ENCODE data around the gene IFNL3.

IFNL3 gene

DNA sequence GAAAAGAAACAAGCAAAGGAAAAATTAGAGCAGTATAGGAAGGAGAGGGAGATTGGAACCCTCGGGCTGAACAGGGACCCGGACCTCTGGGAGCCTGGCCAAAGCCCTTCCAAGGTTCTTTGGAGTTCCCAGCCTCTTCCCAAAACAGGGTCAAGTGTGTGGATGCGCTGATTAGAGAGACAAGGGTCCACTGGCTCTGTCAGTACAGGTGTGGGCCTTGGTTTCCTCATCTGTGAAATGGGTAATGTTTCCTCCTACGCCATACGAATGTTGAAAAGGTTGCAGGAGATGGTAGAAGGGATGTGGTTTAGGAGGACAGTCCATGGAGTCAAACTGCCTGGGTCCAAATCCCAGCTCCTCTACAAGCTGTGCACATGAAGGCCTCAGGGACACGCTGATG, 38.7 kb downstream of the IFNL3 start:
- Histone ChIP-seq H3K27me3 (ENCODE audit: low read depth, low read length) (peaks cover 4% of the 10 kb centered on the region; the same call in 1 of the 2 replicates), H4K20me1 (ENCODE audit: insufficient read depth, low read length) (no peaks in the 10 kb centered on the region), H3K4me1 (ENCODE audit: low read length) (no peaks in the 10 kb centered on the region), H3K9ac (ENCODE audit: low read length) (no peak overlapping the region), H3K27ac (ENCODE audit: low read length) (no peak overlapping the region), H3K4me2 (ENCODE audit: low read length) (no peak overlapping the region), H3K4me3 (ENCODE audit: low read length) (no peak overlapping the region), H3K9me3 (ENCODE audit: insufficient read depth, low read length) (no peaks in the 10 kb centered on the region), H3K36me3 (replicated peaks; ENCODE audit: low read depth, low read length) (no peaks in the 10 kb centered on the region), H3K79me2 (ENCODE audit: low read length) (no peaks in the 10 kb centered on the region), H2AFZ (ENCODE audit: low read depth, low read length) (no peak overlapping the region)
- TF ChIP-seq, protein P1, sequence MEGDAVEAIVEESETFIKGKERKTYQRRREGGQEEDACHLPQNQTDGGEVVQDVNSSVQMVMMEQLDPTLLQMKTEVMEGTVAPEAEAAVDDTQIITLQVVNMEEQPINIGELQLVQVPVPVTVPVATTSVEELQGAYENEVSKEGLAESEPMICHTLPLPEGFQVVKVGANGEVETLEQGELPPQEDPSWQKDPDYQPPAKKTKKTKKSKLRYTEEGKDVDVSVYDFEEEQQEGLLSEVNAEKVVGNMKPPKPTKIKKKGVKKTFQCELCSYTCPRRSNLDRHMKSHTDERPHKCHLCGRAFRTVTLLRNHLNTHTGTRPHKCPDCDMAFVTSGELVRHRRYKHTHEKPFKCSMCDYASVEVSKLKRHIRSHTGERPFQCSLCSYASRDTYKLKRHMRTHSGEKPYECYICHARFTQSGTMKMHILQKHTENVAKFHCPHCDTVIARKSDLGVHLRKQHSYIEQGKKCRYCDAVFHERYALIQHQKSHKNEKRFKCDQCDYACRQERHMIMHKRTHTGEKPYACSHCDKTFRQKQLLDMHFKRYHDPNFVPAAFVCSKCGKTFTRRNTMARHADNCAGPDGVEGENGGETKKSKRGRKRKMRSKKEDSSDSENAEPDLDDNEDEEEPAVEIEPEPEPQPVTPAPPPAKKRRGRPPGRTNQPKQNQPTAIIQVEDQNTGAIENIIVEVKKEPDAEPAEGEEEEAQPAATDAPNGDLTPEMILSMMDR (IDR thresholded peaks at IDR 0.05; ENCODE audit: low read depth, low read length), result no peak
- TF ChIP-seq EZH2phosphoT487 (IDR thresholded peaks at IDR 0.05; ENCODE audit: low read depth), result no peak

DNA sequence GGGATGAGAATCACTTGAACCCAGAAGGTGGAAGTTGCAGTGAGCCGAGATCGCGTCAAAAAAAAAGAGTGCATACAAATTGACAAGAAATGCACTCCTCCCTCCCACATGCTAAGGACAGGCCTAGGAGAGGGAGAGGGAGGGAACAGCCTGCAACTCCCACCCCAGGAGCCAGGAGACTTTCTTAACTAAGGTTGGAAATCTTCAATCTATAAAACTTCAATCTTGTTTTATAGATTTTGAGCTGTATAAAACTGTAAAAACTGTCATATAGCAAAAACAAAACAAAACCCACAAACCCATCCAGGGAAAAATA, 39.4 kb downstream of the IFNL3 start:
- H3K27ac ChIP-seq (ENCODE audit: low read length), result no peak overlapping the region
- no peak overlapping the region for H2AFZ ChIP-seq (ENCODE audit: low read depth, low read length)
- no peaks in the 10 kb centered on the region for H3K36me3 ChIP-seq (replicated peaks; ENCODE audit: low read depth, low read length)
- no peaks in the 10 kb centered on the region for H3K79me2 ChIP-seq (ENCODE audit: low read length)
- no peaks in the 10 kb centered on the region for H3K9me3 ChIP-seq (ENCODE audit: insufficient read depth, low read length)
- H3K4me1 ChIP-seq (ENCODE audit: low read length), result no peaks in the 10 kb centered on the region
- H3K4me3 ChIP-seq (ENCODE audit: low read length), result no peak overlapping the region
- TF ChIP-seq, protein P1 (IDR thresholded peaks at IDR 0.05; ENCODE audit: low read depth, low read length), result no peak
- TF ChIP-seq EZH2phosphoT487 (IDR thresholded peaks at IDR 0.05; ENCODE audit: low read depth), result no peak
- no peaks in the 10 kb centered on the region for H4K20me1 ChIP-seq (ENCODE audit: insufficient read depth, low read length)
- no peak overlapping the region for H3K4me2 ChIP-seq (ENCODE audit: low read length)
- H3K9ac ChIP-seq (ENCODE audit: low read length), result no peak overlapping the region
- peaks cover 4% of the 10 kb centered on the region; the same call in 1 of the 2 replicates for H3K27me3 ChIP-seq (ENCODE audit: low read depth, low read length)

DNA sequence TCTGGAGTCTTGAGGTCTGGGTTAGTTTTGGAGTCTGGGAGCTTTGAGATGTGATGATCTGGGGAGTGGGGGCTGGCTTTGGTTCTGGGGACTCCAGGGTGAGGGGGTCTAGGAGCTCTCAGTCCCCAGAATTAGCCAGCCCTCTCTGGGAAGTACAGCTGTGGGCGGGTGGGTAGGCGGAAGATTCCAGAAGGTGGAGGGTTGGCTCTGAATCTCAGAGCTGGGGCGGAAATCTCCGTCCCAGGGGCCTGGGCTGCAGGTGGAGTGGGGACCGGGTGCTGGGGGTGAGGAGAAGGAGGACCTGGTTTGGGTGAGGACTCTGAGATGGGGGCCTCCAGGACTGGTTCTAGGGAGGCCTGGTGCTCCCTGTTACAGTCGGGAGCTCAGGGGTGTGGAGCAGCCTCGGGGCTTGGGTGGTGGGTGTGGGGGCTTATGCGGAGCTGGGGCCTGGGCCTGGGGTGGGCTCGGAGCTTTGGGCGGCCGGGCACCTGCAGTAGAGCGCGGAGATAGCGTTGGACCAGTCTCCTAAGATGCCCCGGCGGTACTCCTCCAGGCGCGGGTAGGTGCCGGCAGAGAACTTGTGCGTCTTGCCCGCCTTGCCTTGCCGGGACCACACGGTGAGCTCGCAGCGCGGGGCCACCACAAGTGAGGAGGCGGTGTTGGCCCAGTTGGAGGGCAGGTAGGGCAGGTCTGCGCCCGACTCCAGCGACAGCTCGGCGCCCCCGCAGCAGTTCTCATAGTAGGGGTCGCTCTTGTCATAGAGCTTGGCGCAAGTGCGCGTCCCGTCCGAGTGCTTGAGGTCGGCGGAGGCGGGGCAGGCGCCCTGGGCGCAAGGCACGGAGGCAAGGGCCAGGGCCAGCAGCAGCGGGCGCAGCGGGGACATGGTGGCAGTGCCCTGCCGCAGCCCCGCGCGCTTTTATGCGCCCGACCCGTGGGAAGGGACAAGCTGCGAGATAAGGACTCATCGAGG, 41.1 kb downstream of the IFNL3 start, which contains the start of gene SYCN:
TSS of gene SYCN (minus strand) at position 892 of the 970 bp plus-strand sequence. CDS start at position 883, 9 bp downstream.
- Histone ChIP-seq H4K20me1 (ENCODE audit: insufficient read depth, low read length) (no peaks in the 10 kb centered on the region), H3K4me3 (ENCODE audit: low read length) (no peak within 1 kb of the TSS), H3K79me2 (ENCODE audit: low read length) (no peaks in the 10 kb centered on the region), H3K27ac (ENCODE audit: low read length) (no peak within 1 kb of the TSS), H2AFZ (ENCODE audit: low read depth, low read length) (no peak within 1 kb of the TSS), H3K4me2 (ENCODE audit: low read length) (no peak within 1 kb of the TSS), H3K9ac (ENCODE audit: low read length) (no peak within 1 kb of the TSS), H3K4me1 (ENCODE audit: low read length) (no peaks in the 10 kb centered on the region), H3K36me3 (replicated peaks; ENCODE audit: low read depth, low read length) (no peaks in the 10 kb centered on the region), H3K27me3 (ENCODE audit: low read depth, low read length) (peaks cover 4% of the 10 kb centered on the region; the same call in 1 of the 2 replicates), H3K9me3 (ENCODE audit: insufficient read depth, low read length) (no peaks in the 10 kb centered on the region)
- TF ChIP-seq, protein P1 (IDR thresholded peaks at IDR 0.05; ENCODE audit: low read depth, low read length), result no peak
- TF ChIP-seq EZH2phosphoT487 (IDR thresholded peaks at IDR 0.05; ENCODE audit: low read depth), result no peak

DNA sequence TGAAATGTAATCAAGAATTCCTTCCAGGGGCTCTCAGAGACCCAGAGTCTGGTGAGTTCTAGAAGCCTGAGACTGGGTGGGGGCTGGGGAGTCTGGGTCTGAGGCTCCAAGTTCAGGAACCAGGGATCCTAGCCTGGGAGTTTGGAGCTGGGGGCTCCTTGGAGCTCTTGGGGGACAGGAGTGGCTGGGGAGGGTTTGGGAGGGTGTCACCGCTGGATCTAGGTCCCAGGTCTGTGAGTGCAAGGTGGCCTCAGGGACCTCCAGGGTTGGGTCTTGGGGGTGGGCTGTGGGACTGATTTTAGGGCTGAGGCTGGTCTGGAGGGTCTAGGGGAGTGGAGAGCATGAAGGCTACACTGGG, 41.8 kb downstream of the IFNL3 start:
- Histone ChIP-seq H3K79me2 (ENCODE audit: low read length) (no peaks in the 10 kb centered on the region), H3K9ac (ENCODE audit: low read length) (no peak overlapping the region), H3K4me1 (ENCODE audit: low read length) (no peaks in the 10 kb centered on the region), H3K27ac (ENCODE audit: low read length) (no peak overlapping the region), H4K20me1 (ENCODE audit: insufficient read depth, low read length) (no peaks in the 10 kb centered on the region), H2AFZ (ENCODE audit: low read depth, low read length) (no peak overlapping the region), H3K36me3 (replicated peaks; ENCODE audit: low read depth, low read length) (no peaks in the 10 kb centered on the region), H3K4me3 (ENCODE audit: low read length) (no peak overlapping the region), H3K27me3 (ENCODE audit: low read depth, low read length) (no peaks in the 10 kb centered on the region), H3K9me3 (ENCODE audit: insufficient read depth, low read length) (no peaks in the 10 kb centered on the region), H3K4me2 (ENCODE audit: low read length) (no peak overlapping the region)
- no peak for TF ChIP-seq EZH2phosphoT487 (IDR thresholded peaks at IDR 0.05; ENCODE audit: low read depth)
- TF ChIP-seq, protein P1 (IDR thresholded peaks at IDR 0.05; ENCODE audit: low read depth, low read length), result no peak

Data from OCI-LY3 (cell line).